ENCODE data around the gene ACP4. TPM values are rescaled to one million over a fixed set of nuclear protein-coding genes. Genes with fewer than 3 reads are reported as not detected.

Gene ACP4
- total RNA-seq, 1 donor: not detected

- Histone ChIP-seq H3K4me3 (ENCODE audit: insufficient read depth, low read length) (no peak overlapping the region), H3K27me3 (ENCODE audit: insufficient read depth, low read length) (peaks cover 4% of the 10 kb centered on the region), H3K79me2 (ENCODE audit: insufficient read depth, low read length) (no peaks in the 10 kb centered on the region), H2AFZ (ENCODE audit: low read length) (no peak overlapping the region), H3K36me3 (ENCODE audit: insufficient read depth, low read length) (no peaks in the 10 kb centered on the region), H4K20me1 (ENCODE audit: insufficient read depth, low read length) (no peaks in the 10 kb centered on the region), H3K27ac (ENCODE audit: low read depth, low read length) (no peak overlapping the region), H3K4me2 (ENCODE audit: insufficient read depth, low read length) (no peak overlapping the region), H3K9me3 (ENCODE audit: low read depth, low read length) (no peaks in the 10 kb centered on the region), H3K4me1 (ENCODE audit: insufficient read depth, low read length) (peaks cover 5% of the 10 kb centered on the region)
- TF ChIP-seq CTCF (IDR thresholded peaks at IDR 0.05; ENCODE audit: extremely low read depth, low read depth, low read length): no peak
- no peak for DNase-seq (ENCODE audit: insufficient read length, low spot score, missing footprints)
Measured at GRCh38 chr19:50831026-50831396, 40.8 kb downstream of the ACP4 start.

- H3K27ac ChIP-seq (ENCODE audit: low read depth, low read length): no peak overlapping the region
- H4K20me1 ChIP-seq (ENCODE audit: insufficient read depth, low read length): no peaks in the 10 kb centered on the region
- H3K4me3 ChIP-seq (ENCODE audit: insufficient read depth, low read length): no peak overlapping the region
- H3K9me3 ChIP-seq (ENCODE audit: low read depth, low read length): no peaks in the 10 kb centered on the region
- H3K36me3 ChIP-seq (ENCODE audit: insufficient read depth, low read length): no peaks in the 10 kb centered on the region
- no peak for TF ChIP-seq CTCF (IDR thresholded peaks at IDR 0.05; ENCODE audit: extremely low read depth, low read depth, low read length)
- no peak overlapping the region for H3K4me2 ChIP-seq (ENCODE audit: insufficient read depth, low read length)
- no peaks in the 10 kb centered on the region for H3K79me2 ChIP-seq (ENCODE audit: insufficient read depth, low read length)
- H2AFZ ChIP-seq (ENCODE audit: low read length): no peak overlapping the region
- no peak for DNase-seq (ENCODE audit: insufficient read length, low spot score, missing footprints)
- H3K27me3 ChIP-seq (ENCODE audit: insufficient read depth, low read length): peaks cover 7% of the 10 kb centered on the region
- H3K4me1 ChIP-seq (ENCODE audit: insufficient read depth, low read length): peaks cover 5% of the 10 kb centered on the region
Measured at GRCh38 chr19:50832666-50833065, 42.5 kb downstream of the ACP4 start.

- H2AFZ ChIP-seq (ENCODE audit: low read length): no peak within 1 kb of the TSS
- peaks cover 5% of the 10 kb centered on the region for H3K4me1 ChIP-seq (ENCODE audit: insufficient read depth, low read length)
- no peaks in the 10 kb centered on the region for H3K9me3 ChIP-seq (ENCODE audit: low read depth, low read length)
- H3K4me2 ChIP-seq (ENCODE audit: insufficient read depth, low read length): no peak within 1 kb of the TSS
- no peak for TF ChIP-seq CTCF (IDR thresholded peaks at IDR 0.05; ENCODE audit: extremely low read depth, low read depth, low read length)
- no peak for DNase-seq (ENCODE audit: insufficient read length, low spot score, missing footprints)
- no peaks in the 10 kb centered on the region for H3K36me3 ChIP-seq (ENCODE audit: insufficient read depth, low read length)
- no peak within 1 kb of the TSS for H3K27ac ChIP-seq (ENCODE audit: low read depth, low read length)
- no peak within 1 kb of the TSS for H3K4me3 ChIP-seq (ENCODE audit: insufficient read depth, low read length)
- H3K79me2 ChIP-seq (ENCODE audit: insufficient read depth, low read length): no peaks in the 10 kb centered on the region
- no peaks in the 10 kb centered on the region for H4K20me1 ChIP-seq (ENCODE audit: insufficient read depth, low read length)
- H3K27me3 ChIP-seq (ENCODE audit: insufficient read depth, low read length): peaks cover 7% of the 10 kb centered on the region
Measured at GRCh38 chr19:50833117-50833801, 43.0 kb downstream of the ACP4 start, which contains the start of gene KLK15. Gene KLK15 (minus strand): TSS chr19:50833574. CDS start chr19:50831492, 2,082 bp downstream.

- no peak overlapping the region for H2AFZ ChIP-seq (ENCODE audit: low read length)
- no peak overlapping the region for H3K4me3 ChIP-seq (ENCODE audit: insufficient read depth, low read length)
- H3K4me1 ChIP-seq (ENCODE audit: insufficient read depth, low read length): peaks cover 5% of the 10 kb centered on the region
- H3K9me3 ChIP-seq (ENCODE audit: low read depth, low read length): no peaks in the 10 kb centered on the region
- H3K4me2 ChIP-seq (ENCODE audit: insufficient read depth, low read length): no peak overlapping the region
- TF ChIP-seq CTCF (IDR thresholded peaks at IDR 0.05; ENCODE audit: extremely low read depth, low read depth, low read length): no peak
- H3K79me2 ChIP-seq (ENCODE audit: insufficient read depth, low read length): no peaks in the 10 kb centered on the region
- no peaks in the 10 kb centered on the region for H4K20me1 ChIP-seq (ENCODE audit: insufficient read depth, low read length)
- no peaks in the 10 kb centered on the region for H3K36me3 ChIP-seq (ENCODE audit: insufficient read depth, low read length)
- no peak for DNase-seq (ENCODE audit: insufficient read length, low spot score, missing footprints)
- H3K27ac ChIP-seq (ENCODE audit: low read depth, low read length): no peak overlapping the region
- H3K27me3 ChIP-seq (ENCODE audit: insufficient read depth, low read length): peaks cover 7% of the 10 kb centered on the region
Measured at GRCh38 chr19:50833802-50834167, 43.6 kb downstream of the ACP4 start.
